Lower lobe of right lung (tissue), 2 donors: ENCODE results near the gene MTFR2. TPM values are rescaled to one million over a fixed set of nuclear protein-coding genes. Genes with fewer than 3 reads are reported as not detected.

ENCODE experiments used
- ATAC-seq, 2 donors: fragments of 200-7000 bp; cut with Tn5 transposase; one replicate each; pipeline ENCODE4 v1.9.1; 2020 to 2022; ENCODE audit warnings: mild to moderate bottlenecking in 2 of 2, moderate library complexity in 2 of 2
- DNase-seq: peaks from one replicate; pipeline ENCODE4 v3.0.0-alpha.2; 2020
- H3K27ac ChIP-seq: fragments of 200-600 bp; one replicate; pipeline ENCODE4 v1.8.0; 2022
- H3K27me3 ChIP-seq: fragments of 200-600 bp; one replicate; pipeline ENCODE4 v1.8.0; 2022; ENCODE audit warnings: low read depth
- H3K36me3 ChIP-seq: fragments of 200-600 bp; one replicate; pipeline ENCODE4 v1.8.0; 2022; ENCODE audit warnings: mild to moderate bottlenecking
- H3K4me1 ChIP-seq: fragments of 200-600 bp; one replicate; pipeline ENCODE4 v1.8.0; 2022
- H3K4me3 ChIP-seq: fragments of 200-600 bp; one replicate; pipeline ENCODE4 v1.8.0; 2022; ENCODE audit warnings: mild to moderate bottlenecking
- H3K9me3 ChIP-seq: fragments of 200-600 bp; one replicate; pipeline ENCODE4 v1.8.0; 2022
- CTCF ChIP-seq: fragments of 200-600 bp; IDR thresholded peaks from one replicate; pipeline ENCODE4 v1.8.0; 2022; ENCODE audit warnings: antibody characterized with exemption, mild to moderate bottlenecking
- intact Hi-C: fragments of 100-400 bp; cut with DNase I; formaldehyde crosslinking; loops from one replicate; pipeline ENCODE4 v1.11.0; 2022
- total RNA-seq: library from RNA; stranded (reverse); fragmentation: NEBNext Ultra II Directional; extraction: Animal tissue kit (Norgen Biotek cat#: 25700); gene quantifications from one replicate; pipeline ENCODE4 v1.2.1, GENCODE V29; 2021
- donor health status: DM: no; HTN: yes; CAD: no; lungs with severe emphysema.

MTFR2 gene
- total RNA-seq, 1 donor from 2014 or later = 1.5 TPM

DNA sequence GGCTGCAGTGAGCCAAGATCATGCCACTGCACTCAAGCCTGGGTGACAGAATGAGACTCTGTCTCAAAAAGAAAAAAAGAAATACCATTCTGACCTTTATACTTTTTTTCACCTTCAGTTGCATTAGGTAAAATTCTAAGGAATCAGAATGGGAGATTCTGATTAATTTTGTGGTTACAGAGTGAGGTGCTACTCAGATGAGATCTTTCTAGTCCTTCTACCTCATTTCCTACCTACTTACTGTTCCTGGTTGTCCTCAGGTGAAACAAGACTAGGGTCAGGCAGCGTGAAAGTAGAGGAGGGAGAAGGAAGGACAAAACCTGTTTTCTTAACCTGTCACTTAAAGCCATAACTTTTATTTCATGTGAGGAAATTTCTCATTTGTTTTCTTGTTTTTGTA, 63.7 kb downstream of the MTFR2 start:
- DNase-seq = no peak
- no peak overlapping the region for H3K4me3 ChIP-seq
- H3K9me3 ChIP-seq = no peaks in the 10 kb centered on the region
- no peak for ATAC-seq
- H3K27me3 ChIP-seq = no peaks in the 10 kb centered on the region
- H3K27ac ChIP-seq = no peak overlapping the region
- intact Hi-C loops = no loop called here
- H3K4me1 ChIP-seq = peaks cover 7% of the 10 kb centered on the region
- TF ChIP-seq CTCF = no peak
- H3K36me3 ChIP-seq = peaks cover under 1% of the 10 kb centered on the region

GRCh38 chr6:136184738-136185137, 65.4 kb downstream of the MTFR2 start:
- TF ChIP-seq CTCF = no peak
- no peak for DNase-seq
- peaks cover 15% of the 10 kb centered on the region for H3K4me1 ChIP-seq
- no peak for ATAC-seq
- H3K9me3 ChIP-seq = no peaks in the 10 kb centered on the region
- no peak overlapping the region for H3K4me3 ChIP-seq
- no peak overlapping the region for H3K27ac ChIP-seq
- intact Hi-C loops = no loop called here
- no peaks in the 10 kb centered on the region for H3K27me3 ChIP-seq
- no peaks in the 10 kb centered on the region for H3K36me3 ChIP-seq

GRCh38 chr6:136181861-136182260, 68.2 kb downstream of the MTFR2 start:
- no peak for DNase-seq
- peak; percentile 84 to 90 for ATAC-seq
- no peaks in the 10 kb centered on the region for H3K36me3 ChIP-seq

DNA sequence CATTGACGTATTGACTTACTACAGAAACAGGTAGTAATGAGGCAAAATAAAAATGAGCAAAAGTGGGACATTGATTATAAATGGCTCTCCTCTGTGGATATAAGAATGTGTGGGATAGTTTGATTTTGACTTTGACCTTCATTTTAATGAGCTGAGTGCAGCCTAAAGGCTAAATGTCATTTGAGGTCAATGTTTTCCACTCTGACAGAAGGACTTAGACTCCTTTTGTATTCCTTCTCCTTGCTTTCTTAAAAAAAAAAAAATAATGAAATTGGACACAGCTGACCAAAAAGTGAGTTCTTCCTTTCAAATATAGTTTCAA, 68.6 kb downstream of the MTFR2 start:
- intact Hi-C loops = no loop called here
- Histone ChIP-seq H3K27ac (no peak overlapping the region), H3K27me3 (no peaks in the 10 kb centered on the region), H3K4me1 (peaks cover 15% of the 10 kb centered on the region), H3K9me3 (no peaks in the 10 kb centered on the region), H3K36me3 (no peaks in the 10 kb centered on the region), H3K4me3 (no peak overlapping the region)
- no peak for ATAC-seq
- no peak for TF ChIP-seq CTCF
- no peak for DNase-seq

More at GRCh38 chr6:136181861-136182260, 68.2 kb downstream of the MTFR2 start:
- no peak overlapping the region for H3K4me3 ChIP-seq
- no peak overlapping the region for H3K27ac ChIP-seq
- H3K9me3 ChIP-seq = no peaks in the 10 kb centered on the region
- intact Hi-C loops = no loop called here
- no peaks in the 10 kb centered on the region for H3K27me3 ChIP-seq
- no peak for TF ChIP-seq CTCF
- peaks cover 15% of the 10 kb centered on the region for H3K4me1 ChIP-seq

Other genes starting within 250 kb of the MTFR2 start
- gene BCLAF1, start 39.5 kb upstream of the MTFR2 start, total RNA-seq = 132 TPM